Natural killer cell (primary cell): ENCODE measurements around the gene METTL24. TPM values are rescaled to one million over a fixed set of nuclear protein-coding genes. Genes with fewer than 3 reads are reported as not detected.

ENCODE experiments used
- ATAC-seq, 3 donors: fragments of 150-1000 bp in 2 of 3; fragments of 200-7000 bp in 1 of 3; cut with Tn5 transposase; 1 replicate in 1 of 3; 2 replicates in 2 of 3; pipeline ENCODE4 v1.10.0; 2021; ENCODE audit warnings: mild to moderate bottlenecking in 2 of 3, moderate library complexity in 2 of 3
- DNase-seq, 2 donors: peaks; one replicate each; pipeline versions ENCODE4 v3.0.0 to v3.0.0-alpha.2; 2013 to 2021; ENCODE audit warnings: mixed read lengths in 1 of 2
- H3K27ac ChIP-seq: one replicate; pipeline ENCODE4 v1.5.1; 2013; ENCODE audit warnings: mild to moderate bottlenecking, low read length
- H3K27me3 ChIP-seq: one replicate; pipeline ENCODE4 v1.6.1; 2013; ENCODE audit warnings: low read length; ENCODE audit not compliant: control insufficient read depth, insufficient read depth
- H3K36me3 ChIP-seq: one replicate; pipeline ENCODE4 v1.6.1; 2013; ENCODE audit warnings: low read length; ENCODE audit not compliant: control insufficient read depth, insufficient read depth
- H3K4me1 ChIP-seq: one replicate; pipeline ENCODE4 v1.6.1; 2013; ENCODE audit warnings: low read length; ENCODE audit not compliant: control insufficient read depth, insufficient read depth
- H3K4me3 ChIP-seq: one replicate; pipeline ENCODE4 v1.5.1; 2013; ENCODE audit warnings: low read length
- H3K9me3 ChIP-seq: one replicate; pipeline ENCODE4 v1.6.1; 2013; ENCODE audit warnings: low read length; ENCODE audit not compliant: control insufficient read depth, insufficient read depth
- H3K27ac Mint-ChIP-seq, 2 donors: one replicate each; pipeline ENCODE4 v1.8.0; 2022; ENCODE audit warnings: mild to moderate bottlenecking in 2 of 2, mixed read lengths in 2 of 2, moderate library complexity in 1 of 2
- H3K27me3 Mint-ChIP-seq, 2 donors: one replicate each; pipeline ENCODE4 v1.8.0; 2022; ENCODE audit warnings: low read depth in 2 of 2, mixed read lengths in 2 of 2
- H3K36me3 Mint-ChIP-seq: one replicate; pipeline ENCODE4 v1.8.0; 2022; ENCODE audit warnings: mixed read lengths
- H3K4me1 Mint-ChIP-seq, 2 donors: one replicate each; pipeline ENCODE4 v1.8.0; 2022; ENCODE audit warnings: mixed read lengths in 2 of 2
- H3K4me3 Mint-ChIP-seq: one replicate; pipeline ENCODE4 v1.8.0; 2022; ENCODE audit warnings: mild to moderate bottlenecking, moderate library complexity, mixed read lengths
- H3K9me3 Mint-ChIP-seq, 2 donors: one replicate each; pipeline ENCODE4 v1.8.0; 2022; ENCODE audit warnings: mixed read lengths in 2 of 2
- CTCF ChIP-seq: fragments of 200-600 bp; IDR thresholded peaks from one replicate; pipeline ENCODE4 v1.8.0; 2022; ENCODE audit warnings: antibody characterized with exemption
- WGBS: methylation state at CpG from one replicate; pipeline ENCODE4 v1.1.7; 2013; ENCODE audit warnings: missing lambda C conversion rate; ENCODE audit not compliant: insufficient coverage; 5-methylcytosine and 5-hydroxymethylcytosine counted together
- intact Hi-C: fragments of 100-400 bp; cut with micrococcal nuclease; formaldehyde crosslinking; loops from one replicate; pipeline ENCODE4 v1.14.2; 2022
- total RNA-seq, 4 donors: library from RNA; stranded (reverse); fragments of 120-200 nt in 1 of 4; gene quantifications; one replicate each; pipeline versions ENCODE4 v1.2.3 to v1.2.4, GENCODE V29; 2013 to 2022

METTL24 gene
- total RNA-seq, 3 donors from 2014 or later (not counting 1 experiment from before 2014, with no cell fraction given): 0.24 to 1.00 TPM; not detected in 1

- 92% methylated on average over 3 of the region's 3 CpGs for WGBS
Measured at GRCh38 chr6:110327391-110327790, 30.8 kb downstream of the METTL24 start.

GRCh38 chr6:110326609-110327008 lies 31.5 kb downstream of the METTL24 start:
- H3K4me3 Mint-ChIP-seq: no peak overlapping the region
- H3K27me3 Mint-ChIP-seq: no peaks in the 10 kb centered on the region
- Histone ChIP-seq H3K4me1 (no peaks in the 10 kb centered on the region), H3K36me3 (no peaks in the 10 kb centered on the region), H3K9me3 (no peaks in the 10 kb centered on the region), H3K27ac (no peak overlapping the region), H3K4me3 (no peak overlapping the region), H3K27me3 (no peaks in the 10 kb centered on the region)
- H3K9me3 Mint-ChIP-seq: no peaks in the 10 kb centered on the region
- intact Hi-C loops: no loop called here
- H3K4me1 Mint-ChIP-seq: peaks cover 0 to 3% of the 10 kb centered on the region in 2 donors
- no peaks in the 10 kb centered on the region for H3K36me3 Mint-ChIP-seq
- no peak for ATAC-seq
- no peak for DNase-seq
- 93% methylated on average over 2 of the region's 2 CpGs for WGBS
- H3K27ac Mint-ChIP-seq: no peak overlapping the region
- no peak for TF ChIP-seq CTCF

More at GRCh38 chr6:110327391-110327790, 30.8 kb downstream of the METTL24 start:
- peaks cover 0 to 3% of the 10 kb centered on the region in 2 donors for H3K4me1 Mint-ChIP-seq
- no peak overlapping the region for H3K4me3 Mint-ChIP-seq
- no peak for TF ChIP-seq CTCF
- H3K27ac Mint-ChIP-seq: no peak overlapping the region
- Histone ChIP-seq H3K36me3 (no peaks in the 10 kb centered on the region), H3K4me3 (no peak overlapping the region), H3K27ac (no peak overlapping the region), H3K9me3 (no peaks in the 10 kb centered on the region), H3K4me1 (no peaks in the 10 kb centered on the region), H3K27me3 (no peaks in the 10 kb centered on the region)
- no peaks in the 10 kb centered on the region for H3K27me3 Mint-ChIP-seq
- H3K36me3 Mint-ChIP-seq: no peaks in the 10 kb centered on the region
- no peak for ATAC-seq
- DNase-seq: no peak
- intact Hi-C loops: no loop called here
- H3K9me3 Mint-ChIP-seq: no peaks in the 10 kb centered on the region

DNA sequence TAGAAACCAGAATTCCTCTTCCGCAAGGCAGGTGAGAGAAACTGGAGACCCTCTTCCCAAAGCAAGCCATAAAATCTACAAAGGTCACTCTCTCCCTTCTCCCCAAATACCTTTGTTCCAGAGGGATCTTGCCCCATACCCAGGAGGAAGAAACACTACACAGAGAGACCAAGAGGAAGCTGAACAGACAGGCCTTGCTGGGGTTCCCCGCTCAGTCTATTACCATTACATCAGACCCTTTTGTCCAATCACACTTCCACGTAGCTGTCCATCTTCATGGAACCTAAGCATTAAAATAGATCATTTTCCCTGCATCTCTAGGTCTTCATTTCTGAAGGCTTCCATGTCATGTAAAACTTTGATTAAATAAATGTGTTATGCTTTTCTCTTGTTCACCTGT lies 32.1 kb downstream of the METTL24 start:
- Mint-ChIP-seq H3K27me3 (no peaks in the 10 kb centered on the region), H3K4me3 (no peak overlapping the region), H3K9me3 (no peaks in the 10 kb centered on the region), H3K36me3 (no peaks in the 10 kb centered on the region), H3K27ac (no peak overlapping the region), H3K4me1 (peaks cover 0 to 3% of the 10 kb centered on the region in 2 donors)
- no peak for TF ChIP-seq CTCF
- no peaks in the 10 kb centered on the region for H3K27me3 ChIP-seq
- WGBS: 96% methylated on average over 3 of the region's 3 CpGs
- H3K36me3 ChIP-seq: no peaks in the 10 kb centered on the region
- H3K27ac ChIP-seq: no peak overlapping the region
- ATAC-seq (no peak), DNase-seq (no peak)
- no peaks in the 10 kb centered on the region for H3K4me1 ChIP-seq
- intact Hi-C loops: no loop called here
- H3K4me3 ChIP-seq: no peak overlapping the region
- H3K9me3 ChIP-seq: no peaks in the 10 kb centered on the region

DNA sequence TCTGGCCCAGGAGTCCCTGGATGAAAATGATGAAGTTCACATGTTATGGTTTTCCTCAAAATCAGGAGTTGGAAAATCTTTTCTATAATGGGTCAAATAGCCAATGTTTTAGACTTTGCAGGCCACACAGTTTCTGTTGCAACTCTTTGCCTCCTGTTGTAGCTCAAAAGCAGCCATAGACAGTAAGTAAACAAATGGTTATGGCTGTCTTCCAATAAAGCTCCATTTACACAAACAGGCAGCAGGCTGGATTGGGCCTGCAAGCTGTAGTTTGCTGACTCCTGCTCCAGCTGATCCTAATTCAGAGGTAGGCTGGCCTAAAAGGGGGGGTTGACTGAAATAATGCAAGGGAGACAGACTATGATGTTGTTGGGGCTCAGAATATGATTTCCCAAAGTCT lies 33.0 kb downstream of the METTL24 start:
- H3K4me1 Mint-ChIP-seq: peaks cover 0 to 3% of the 10 kb centered on the region in 2 donors
- Histone ChIP-seq H3K9me3 (no peaks in the 10 kb centered on the region), H3K36me3 (no peaks in the 10 kb centered on the region), H3K4me3 (no peak overlapping the region), H3K27ac (no peak overlapping the region), H3K27me3 (no peaks in the 10 kb centered on the region), H3K4me1 (no peaks in the 10 kb centered on the region)
- H3K27ac Mint-ChIP-seq: no peak overlapping the region
- DNase-seq (no peak), ATAC-seq (no peak)
- intact Hi-C loops: no loop called here
- no peak for TF ChIP-seq CTCF
- H3K36me3 Mint-ChIP-seq: no peaks in the 10 kb centered on the region
- H3K27me3 Mint-ChIP-seq: no peaks in the 10 kb centered on the region
- no peaks in the 10 kb centered on the region for H3K9me3 Mint-ChIP-seq
- H3K4me3 Mint-ChIP-seq: no peak overlapping the region
